ENCODE measurements around the gene HIGD2A.
"Not testable (repeated sequence)": the region's sequence is repeated elsewhere in the genome, so short reads cannot be mapped to it uniquely, and the experiment has no call there.

Gene HIGD2A

DNA sequence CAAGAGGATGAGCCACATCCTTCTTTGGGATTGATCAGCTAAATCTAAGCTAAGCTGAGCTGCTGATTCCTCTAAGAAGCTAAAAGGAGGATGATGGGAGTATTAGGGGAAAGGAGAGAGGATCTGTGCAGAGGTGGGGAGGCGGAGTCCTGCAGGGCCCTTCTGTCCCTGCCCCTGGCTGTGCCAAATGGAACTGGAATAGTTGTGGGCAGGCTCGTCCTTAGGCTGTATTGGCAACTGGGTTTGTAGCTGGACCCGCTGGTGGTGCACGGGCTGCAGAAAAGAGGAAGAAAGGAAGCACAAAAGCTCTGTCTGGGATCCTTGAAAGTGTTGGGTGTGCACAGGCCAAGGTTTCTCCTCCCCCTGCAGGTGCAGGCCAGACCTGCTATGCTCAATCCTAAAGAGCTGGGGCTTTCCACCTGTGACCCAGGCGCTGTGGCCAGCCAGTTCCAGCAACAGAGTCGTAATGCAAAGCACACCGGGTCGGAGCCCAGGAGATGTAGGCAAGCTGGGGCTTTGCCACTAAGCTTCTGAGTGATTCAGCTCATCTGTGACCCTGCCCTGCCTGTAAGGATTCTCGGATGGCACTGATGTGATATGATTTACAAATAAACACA is 18.0 kb downstream of the HIGD2A start:
- Histone ChIP-seq H3K4me3 (no peak overlapping the region), H3K27ac (no peak overlapping the region), H3K27me3 (no peaks in the 10 kb centered on the region), H3K4me1 (peaks cover 0 to 7% (median 0%) of the 10 kb centered on the region in 4 donors), H3K9me3 (no peaks in the 10 kb centered on the region), H3K36me3 (peaks cover 23 to 67% (median 54%) of the 10 kb centered on the region in 3 donors)
- TF ChIP-seq, protein P1, sequence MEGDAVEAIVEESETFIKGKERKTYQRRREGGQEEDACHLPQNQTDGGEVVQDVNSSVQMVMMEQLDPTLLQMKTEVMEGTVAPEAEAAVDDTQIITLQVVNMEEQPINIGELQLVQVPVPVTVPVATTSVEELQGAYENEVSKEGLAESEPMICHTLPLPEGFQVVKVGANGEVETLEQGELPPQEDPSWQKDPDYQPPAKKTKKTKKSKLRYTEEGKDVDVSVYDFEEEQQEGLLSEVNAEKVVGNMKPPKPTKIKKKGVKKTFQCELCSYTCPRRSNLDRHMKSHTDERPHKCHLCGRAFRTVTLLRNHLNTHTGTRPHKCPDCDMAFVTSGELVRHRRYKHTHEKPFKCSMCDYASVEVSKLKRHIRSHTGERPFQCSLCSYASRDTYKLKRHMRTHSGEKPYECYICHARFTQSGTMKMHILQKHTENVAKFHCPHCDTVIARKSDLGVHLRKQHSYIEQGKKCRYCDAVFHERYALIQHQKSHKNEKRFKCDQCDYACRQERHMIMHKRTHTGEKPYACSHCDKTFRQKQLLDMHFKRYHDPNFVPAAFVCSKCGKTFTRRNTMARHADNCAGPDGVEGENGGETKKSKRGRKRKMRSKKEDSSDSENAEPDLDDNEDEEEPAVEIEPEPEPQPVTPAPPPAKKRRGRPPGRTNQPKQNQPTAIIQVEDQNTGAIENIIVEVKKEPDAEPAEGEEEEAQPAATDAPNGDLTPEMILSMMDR (IDR thresholded peaks at IDR 0.05): no peak
- DNase-seq: peak in 1 of 2 donors; percentile 19
- intact Hi-C loops (cut with DNase I; ENCODE audit: low total_unique reads): no loop called here

DNA sequence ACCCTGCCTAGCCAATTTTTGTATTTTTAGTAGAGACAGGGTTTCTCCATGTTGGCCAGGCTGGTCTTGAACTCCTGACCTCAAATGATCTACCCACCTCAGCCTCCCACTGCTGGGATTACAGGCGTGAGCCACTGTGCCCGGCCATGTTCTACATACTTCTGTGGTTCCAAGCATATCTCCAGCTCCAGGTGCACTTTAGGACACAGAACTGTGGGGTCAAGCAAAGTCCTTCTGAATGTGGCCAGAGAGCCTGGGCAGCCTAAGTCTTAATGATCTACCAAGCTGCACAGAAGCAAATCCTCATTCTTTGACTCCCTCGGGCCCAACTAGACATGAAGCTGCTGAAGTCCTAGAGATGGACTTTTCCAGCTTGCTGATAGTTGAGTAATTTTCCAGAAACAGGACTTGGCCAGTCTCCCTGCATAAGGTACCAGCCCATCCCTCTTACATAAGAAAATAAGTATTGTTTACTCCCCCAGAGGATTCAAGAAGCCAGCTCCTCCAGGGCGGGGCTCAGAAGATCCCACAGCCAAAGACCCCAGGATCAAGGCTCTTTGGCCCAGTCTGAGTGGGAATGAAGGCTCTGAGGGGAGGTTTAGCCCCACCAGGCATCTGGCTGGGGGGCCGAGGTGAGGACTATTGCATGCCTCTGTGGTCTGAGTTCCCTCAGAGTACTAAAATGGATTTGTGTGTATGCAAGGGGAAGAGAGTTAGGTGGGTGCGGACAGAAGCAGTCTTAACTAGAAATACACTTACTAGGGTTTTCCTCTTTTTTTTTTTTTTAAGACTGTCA is 19.1 kb downstream of the HIGD2A start:
- intact Hi-C loops (cut with DNase I; ENCODE audit: low total_unique reads): no loop called here
- Histone ChIP-seq H3K4me1 (peaks cover 0 to 13% (median 6%) of the 10 kb centered on the region in 4 donors), H3K9me3 (no peaks in the 10 kb centered on the region), H3K27me3 (no peaks in the 10 kb centered on the region), H3K27ac (no peak overlapping the region), H3K36me3 (peaks cover 23 to 67% (median 54%) of the 10 kb centered on the region in 3 donors), H3K4me3 (no peak overlapping the region)
- TF ChIP-seq, protein P1 (IDR thresholded peaks at IDR 0.05): no peak
- DNase-seq: peak in 1 of 2 donors; percentile 64

DNA sequence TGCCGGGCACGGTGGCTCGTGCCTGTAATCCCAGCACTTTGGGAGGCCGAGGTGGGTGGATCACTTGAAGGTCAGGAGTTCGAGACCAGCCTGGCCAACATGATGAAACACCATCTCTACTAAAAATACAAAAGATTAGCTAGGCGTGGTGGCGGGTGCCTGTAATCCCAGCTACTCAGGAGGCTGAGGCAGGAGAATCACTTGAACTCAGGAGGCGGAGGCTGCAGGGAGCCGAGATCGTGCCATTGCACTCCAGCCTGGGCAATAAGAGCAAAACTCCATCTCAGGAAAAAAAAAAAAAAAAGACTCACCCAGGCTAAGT is 19.7 kb downstream of the HIGD2A start:
- Histone ChIP-seq H3K4me1 (peaks cover 0 to 19% (median 11%) of the 10 kb centered on the region in 4 donors), H3K36me3 (peaks cover 23 to 66% (median 54%) of the 10 kb centered on the region in 3 donors)
- H3K27me3 ChIP-seq; H3K9me3 ChIP-seq; intact Hi-C loops (cut with DNase I; ENCODE audit: low total_unique reads); H3K4me3 ChIP-seq; H3K27ac ChIP-seq: not testable (repeated sequence)
- DNase-seq: peak in 1 of 2 donors; percentile 47

DNA sequence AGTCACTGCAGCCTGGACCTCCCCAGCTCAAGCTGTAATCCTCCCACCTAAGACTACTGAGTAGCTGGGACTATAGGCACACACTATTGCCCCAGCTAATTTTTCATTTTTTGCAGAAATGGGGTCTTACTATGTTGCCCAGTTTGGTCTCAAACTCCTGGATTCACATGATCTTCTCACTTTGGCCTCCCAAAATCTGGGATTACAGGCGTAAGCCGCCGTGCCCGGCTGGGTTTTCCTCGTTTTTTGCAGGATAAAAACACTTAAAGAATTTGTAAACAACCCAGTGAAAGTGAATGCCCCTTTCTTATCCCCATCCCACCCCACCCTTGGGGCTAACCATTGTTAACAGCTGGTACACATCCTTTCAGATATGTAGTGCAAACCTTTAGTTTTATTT is 20.0 kb downstream of the HIGD2A start:
- Histone ChIP-seq H3K9me3 (no peaks in the 10 kb centered on the region), H3K27ac (no peak overlapping the region), H3K4me3 (no peak overlapping the region), H3K27me3 (no peaks in the 10 kb centered on the region), H3K36me3 (peaks cover 23 to 62% (median 52%) of the 10 kb centered on the region in 3 donors), H3K4me1 (peaks cover 0 to 23% (median 15%) of the 10 kb centered on the region in 4 donors)
- TF ChIP-seq, protein P1 (IDR thresholded peaks at IDR 0.05): no peak
- peak in 1 of 2 donors; percentile 6 for DNase-seq
- intact Hi-C loops (cut with DNase I; ENCODE audit: low total_unique reads): no loop called here

DNA sequence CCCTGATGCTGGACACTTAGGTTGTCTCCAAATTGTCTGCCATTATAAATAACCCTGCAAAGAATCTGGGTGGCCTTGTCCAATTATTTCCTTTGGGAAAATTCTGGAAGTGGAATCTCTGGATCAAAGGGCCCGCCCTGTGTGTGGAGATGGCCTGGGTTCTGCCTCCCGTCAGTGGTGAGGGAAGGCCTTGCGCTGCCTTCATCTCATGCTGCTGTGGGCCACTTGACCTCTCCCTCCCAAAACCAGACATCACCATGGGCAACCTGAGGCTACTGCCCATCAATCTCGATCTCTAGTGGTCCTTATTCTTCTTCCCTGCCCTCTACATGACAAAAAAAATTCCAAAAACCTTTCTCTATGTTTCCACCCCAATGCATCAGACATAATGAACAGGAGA is 21.2 kb downstream of the HIGD2A start:
- H3K27ac ChIP-seq: no peak overlapping the region
- H3K9me3 ChIP-seq: no peaks in the 10 kb centered on the region
- TF ChIP-seq, protein P1 (IDR thresholded peaks at IDR 0.05): no peak
- DNase-seq: peak in 1 of 2 donors; percentile 56
- H3K4me3 ChIP-seq: no peak overlapping the region
- intact Hi-C loops (cut with DNase I; ENCODE audit: low total_unique reads): loop anchor here (10.0 kb wide), 1 partner anchor 235 kb away; the partner anchor contains the start of gene TSPAN17
- no peaks in the 10 kb centered on the region for H3K27me3 ChIP-seq
- peaks cover 1 to 35% (median 27%) of the 10 kb centered on the region in 4 donors for H3K4me1 ChIP-seq
- peaks cover 19 to 52% (median 41%) of the 10 kb centered on the region in 3 donors for H3K36me3 ChIP-seq
